HEK293 (cell line): ENCODE data around the gene CTIF.

Experiments
- CTCF ChIP-seq: fragments of 450-650 bp; formaldehyde crosslinking; IDR thresholded peaks from 2 replicates; pipeline ENCODE4 v1.5.1; 2016; ENCODE audit warnings: missing biosample characterization, missing genetic modification characterization
- PRDM10 ChIP-seq: fragments of 450-650 bp; formaldehyde crosslinking; IDR thresholded peaks from 2 replicates; pipeline ENCODE4 v1.5.1; 2016; ENCODE audit warnings: missing biosample characterization, missing genetic modification characterization
- ZFP37 ChIP-seq: fragments of 450-650 bp; formaldehyde crosslinking; IDR thresholded peaks from 2 replicates; pipeline ENCODE4 v1.5.1; 2016; ENCODE audit warnings: missing biosample characterization, missing genetic modification characterization
- ZNF660 ChIP-seq: fragments of 450-650 bp; IDR thresholded peaks from 2 replicates; pipeline ENCODE4 v1.5.1; 2018; ENCODE audit warnings: missing biosample characterization, mild to moderate bottlenecking, missing genetic modification characterization
- ZNF747 ChIP-seq: fragments of 450-650 bp; formaldehyde crosslinking; IDR thresholded peaks from 2 replicates; pipeline ENCODE4 v1.5.1; 2016; ENCODE audit warnings: missing biosample characterization, missing genetic modification characterization

GRCh38 chr18:48635806-48636205 lies 97.0 kb downstream of the CTIF start:
- TF ChIP-seq CTCF (tag by site-specific recombination): no peak
- TF ChIP-seq ZFP37 (tag by site-specific recombination): no peak
- TF ChIP-seq ZNF660: no peak
- TF ChIP-seq PRDM10 (tag by site-specific recombination): no peak
- TF ChIP-seq ZNF747 (tag by site-specific recombination): no peak
